Naive thymus-derived CD8-positive, alpha-beta T cell (primary cell): ENCODE data around the gene QRSL1. TPM values are rescaled to one million over a fixed set of nuclear protein-coding genes. Genes with fewer than 3 reads are reported as not detected.

ENCODE experiments used
- ATAC-seq, 2 donors: fragments of 150-1000 bp; cut with Tn5 transposase in 1 of 2; sonication (Bioruptor Pico), chemical (Tn5 transposase) in 1 of 2; 1 replicate in 1 of 2; 2 replicates in 1 of 2; pipeline ENCODE4 v1.10.0; 2021; ENCODE audit warnings: mild to moderate bottlenecking in 2 of 2, moderate library complexity in 2 of 2
- POLR2A ChIA-PET: fragments of 350-600 bp; sonication (Branson Sonifier 250); formaldehyde crosslinking; loops from one replicate; lab custom pipeline; 2021; ENCODE audit warnings: antibody characterized with exemption; lab: Charles Lee
- DNase-seq, 10 donors: peaks; one replicate each; pipeline versions ENCODE4 v3.0.0 to v3.0.0-alpha.2; 2020 to 2022
- H3K27ac Mint-ChIP-seq, 10 donors: one replicate each; pipeline ENCODE4 v1.8.0; 2020 to 2022; ENCODE audit warnings: mild to moderate bottlenecking in 10 of 10, mixed read lengths in 10 of 10, moderate library complexity in 4 of 10, inconsistent platforms in 1 of 10
- H3K27me3 Mint-ChIP-seq, 5 donors: one replicate each; pipeline ENCODE4 v1.8.0; 2021 to 2022; ENCODE audit warnings: mixed read lengths in 5 of 5
- H3K36me3 Mint-ChIP-seq, 3 donors: one replicate each; pipeline ENCODE4 v1.8.0; 2020 to 2022; ENCODE audit warnings: mixed read lengths in 3 of 3, mild to moderate bottlenecking in 2 of 3, inconsistent platforms in 1 of 3
- H3K4me1 Mint-ChIP-seq, 4 donors: one replicate each; pipeline ENCODE4 v1.8.0; 2021 to 2022; ENCODE audit warnings: mixed read lengths in 4 of 4
- H3K4me3 Mint-ChIP-seq, 10 donors: one replicate each; pipeline ENCODE4 v1.8.0; 2020 to 2022; ENCODE audit warnings: mild to moderate bottlenecking in 10 of 10, mixed read lengths in 10 of 10, moderate library complexity in 6 of 10, inconsistent platforms in 1 of 10
- H3K9me3 Mint-ChIP-seq, 9 donors: one replicate each; pipeline ENCODE4 v1.8.0; 2020 to 2022; ENCODE audit warnings: mixed read lengths in 9 of 9, mild to moderate bottlenecking in 3 of 9, inconsistent platforms in 1 of 9, moderate library complexity in 1 of 9
- polyA plus RNA-seq, 3 donors: library from polyadenylated mRNA; unstranded; fragments of 300-500 nt; fragmentation: Illumina TruSeq; gene quantifications; one replicate each; pipeline ENCODE4 v1.2.3, GENCODE V29; 2021
- total RNA-seq, 8 experiments: library from RNA in 2 of 8; stranded (reverse) in 2 of 8; gene quantifications; one replicate each; pipeline ENCODE4 v1.2.3 and lab custom pipeline; 2021 to 2026

Gene QRSL1
- total and polyA plus RNA-seq, 5 experiments from 2014 or later = 11.4 to 19.8 (median 11.6) TPM

GRCh38 chr6:106629859-106630163 is 433 bp downstream of the QRSL1 start:
- POLR2A ChIA-PET = no interaction called here
- H3K36me3 Mint-ChIP-seq = peaks cover 0 to 13% (median 0%) of the 10 kb centered on the region in 3 donors
- H3K4me3 Mint-ChIP-seq = peak overlapping the region; percentile 94 to 99 (median 98)
- ATAC-seq = no peak
- peaks cover 0 to 2% (median 0%) of the 10 kb centered on the region in 5 donors for H3K27me3 Mint-ChIP-seq
- H3K27ac Mint-ChIP-seq = peak overlapping the region; percentile 97 to 99 (median 98)
- DNase-seq = no peak
- H3K9me3 Mint-ChIP-seq = no peaks in the 10 kb centered on the region
- H3K4me1 Mint-ChIP-seq = peaks cover 21 to 69% (median 47%) of the 10 kb centered on the region in 4 donors

GRCh38 chr6:106630366-106630765 is 988 bp downstream of the QRSL1 start:
- no peak for DNase-seq
- H3K4me1 Mint-ChIP-seq = peaks cover 21 to 70% (median 49%) of the 10 kb centered on the region in 4 donors
- POLR2A ChIA-PET = no interaction called here

GRCh38 chr6:106631346-106631745 is 2.0 kb downstream of the QRSL1 start:
- H3K36me3 Mint-ChIP-seq = peaks cover 0 to 14% (median 0%) of the 10 kb centered on the region in 3 donors
- DNase-seq (no peak), ATAC-seq (no peak)
- H3K4me3 Mint-ChIP-seq = peak overlapping the region in 1 of 10 donors; percentile 34
- no peaks in the 10 kb centered on the region for H3K9me3 Mint-ChIP-seq
- no peak overlapping the region for H3K27ac Mint-ChIP-seq
- peaks cover 0 to 2% (median 0%) of the 10 kb centered on the region in 5 donors for H3K27me3 Mint-ChIP-seq
- H3K4me1 Mint-ChIP-seq = peaks cover 19 to 70% (median 51%) of the 10 kb centered on the region in 4 donors
- POLR2A ChIA-PET = no interaction called here

More at GRCh38 chr6:106630366-106630765, 988 bp downstream of the QRSL1 start:
- no peaks in the 10 kb centered on the region for H3K9me3 Mint-ChIP-seq
- H3K27me3 Mint-ChIP-seq = peaks cover 0 to 2% (median 0%) of the 10 kb centered on the region in 5 donors
- peak overlapping the region; percentile 68 to 99 (median 98) for H3K27ac Mint-ChIP-seq
- H3K36me3 Mint-ChIP-seq = peaks cover 0 to 14% (median 0%) of the 10 kb centered on the region in 3 donors
- H3K4me3 Mint-ChIP-seq = peak overlapping the region; percentile 94 to 99 (median 98)
- no peak for ATAC-seq

GRCh38 chr6:106634565-106634964 is 5.2 kb downstream of the QRSL1 start:
- POLR2A ChIA-PET = no interaction called here
- peak overlapping the region in 4 of 10 donors; percentile 6 to 72 (median 28) for H3K27ac Mint-ChIP-seq
- peaks cover 30 to 73% (median 61%) of the 10 kb centered on the region in 4 donors for H3K4me1 Mint-ChIP-seq

GRCh38 chr6:106637051-106637716 is 7.8 kb downstream of the QRSL1 start:
- ATAC-seq (no peak), DNase-seq (no peak)
- Mint-ChIP-seq H3K4me3 (peak overlapping the region in 3 of 10 donors; percentile 16 to 31 (median 25)), H3K9me3 (no peaks in the 10 kb centered on the region), H3K27me3 (no peaks in the 10 kb centered on the region), H3K36me3 (peaks cover 0 to 52% (median 3%) of the 10 kb centered on the region in 3 donors), H3K4me1 (peaks cover 29 to 62% (median 52%) of the 10 kb centered on the region in 4 donors), H3K27ac (peak overlapping the region in 7 of 10 donors; percentile 4 to 74 (median 10))
- POLR2A ChIA-PET = no interaction called here

More at GRCh38 chr6:106634565-106634964, 5.2 kb downstream of the QRSL1 start:
- no peak for ATAC-seq
- no peak overlapping the region for H3K4me3 Mint-ChIP-seq
- peaks cover 0 to 27% (median 0%) of the 10 kb centered on the region in 3 donors for H3K36me3 Mint-ChIP-seq
- H3K9me3 Mint-ChIP-seq = no peaks in the 10 kb centered on the region
- H3K27me3 Mint-ChIP-seq = no peaks in the 10 kb centered on the region
- DNase-seq = no peak

GRCh38 chr6:106637717-106638341 is 8.5 kb downstream of the QRSL1 start:
- Mint-ChIP-seq H3K27ac (peak overlapping the region in 4 of 10 donors; percentile 4 to 81 (median 29)), H3K4me1 (peaks cover 27 to 59% (median 48%) of the 10 kb centered on the region in 4 donors), H3K27me3 (no peaks in the 10 kb centered on the region), H3K36me3 (peaks cover 0 to 56% (median 9%) of the 10 kb centered on the region in 3 donors), H3K9me3 (no peaks in the 10 kb centered on the region), H3K4me3 (peak overlapping the region in 1 of 10 donors; percentile 25)
- POLR2A ChIA-PET = no interaction called here
- no peak for ATAC-seq
- DNase-seq = no peak

DNA sequence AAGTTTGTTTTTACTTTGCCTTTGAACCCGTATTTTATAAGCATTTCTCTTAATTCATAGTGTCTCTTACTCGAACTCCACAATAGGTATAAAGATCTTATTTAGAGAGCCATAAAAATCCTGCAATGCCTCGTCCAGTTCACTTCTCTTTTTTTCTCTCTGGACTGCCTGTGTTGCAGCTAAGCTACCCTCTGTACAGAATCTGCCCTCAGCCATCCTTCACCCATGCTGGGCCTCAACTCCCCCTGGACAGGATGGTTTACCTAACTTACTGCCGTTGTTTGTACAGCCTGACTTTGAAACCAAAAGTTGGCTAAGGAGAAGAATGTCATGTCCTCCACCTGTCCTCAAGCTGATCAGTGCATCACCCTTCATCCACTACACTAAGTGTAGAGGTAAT is 10.4 kb downstream of the QRSL1 start:
- peaks cover 0 to 70% (median 21%) of the 10 kb centered on the region in 3 donors for H3K36me3 Mint-ChIP-seq
- no peak overlapping the region for H3K4me3 Mint-ChIP-seq
- POLR2A ChIA-PET = no interaction called here
- H3K27me3 Mint-ChIP-seq = no peaks in the 10 kb centered on the region
- ATAC-seq (no peak), DNase-seq (no peak)
- peaks cover 20 to 51% (median 37%) of the 10 kb centered on the region in 4 donors for H3K4me1 Mint-ChIP-seq
- H3K27ac Mint-ChIP-seq = peak overlapping the region in 2 of 10 donors; percentile 11 to 55
- H3K9me3 Mint-ChIP-seq = no peaks in the 10 kb centered on the region

DNA sequence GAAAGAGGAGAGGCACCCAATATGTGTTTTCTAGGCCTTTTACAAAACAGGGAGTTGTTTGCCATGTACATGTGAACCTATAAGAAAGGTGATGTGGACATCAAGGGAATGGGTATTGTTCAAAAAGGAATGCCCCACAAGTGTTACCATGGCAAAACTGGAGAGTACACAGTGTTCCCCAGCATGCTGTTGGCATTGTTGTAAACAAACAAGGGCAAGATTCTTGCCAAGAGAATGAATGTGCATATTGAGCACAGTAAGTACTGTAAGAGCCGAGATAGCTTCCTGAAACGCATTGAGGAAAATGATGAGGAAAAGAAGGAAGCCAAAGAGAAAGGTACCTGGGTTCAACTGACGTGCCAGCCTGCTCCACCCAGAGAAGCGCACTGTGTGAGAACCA is 13.1 kb downstream of the QRSL1 start:
- Mint-ChIP-seq H3K27ac (no peak overlapping the region), H3K4me3 (no peak overlapping the region), H3K9me3 (no peaks in the 10 kb centered on the region), H3K36me3 (peaks cover 0 to 88% (median 29%) of the 10 kb centered on the region in 3 donors), H3K27me3 (no peaks in the 10 kb centered on the region), H3K4me1 (peaks cover 10 to 28% (median 21%) of the 10 kb centered on the region in 4 donors)
- ATAC-seq = no peak
- DNase-seq = no peak
- POLR2A ChIA-PET = no interaction called here

GRCh38 chr6:106643061-106643460 is 13.7 kb downstream of the QRSL1 start:
- POLR2A ChIA-PET = no interaction called here
- ATAC-seq = no peak
- Mint-ChIP-seq H3K9me3 (no peaks in the 10 kb centered on the region), H3K4me1 (peaks cover 8 to 22% (median 16%) of the 10 kb centered on the region in 4 donors), H3K27me3 (no peaks in the 10 kb centered on the region), H3K27ac (peak overlapping the region in 1 of 10 donors; percentile 29), H3K4me3 (no peak overlapping the region), H3K36me3 (peaks cover 0 to 88% (median 29%) of the 10 kb centered on the region in 3 donors)
- no peak for DNase-seq

DNA sequence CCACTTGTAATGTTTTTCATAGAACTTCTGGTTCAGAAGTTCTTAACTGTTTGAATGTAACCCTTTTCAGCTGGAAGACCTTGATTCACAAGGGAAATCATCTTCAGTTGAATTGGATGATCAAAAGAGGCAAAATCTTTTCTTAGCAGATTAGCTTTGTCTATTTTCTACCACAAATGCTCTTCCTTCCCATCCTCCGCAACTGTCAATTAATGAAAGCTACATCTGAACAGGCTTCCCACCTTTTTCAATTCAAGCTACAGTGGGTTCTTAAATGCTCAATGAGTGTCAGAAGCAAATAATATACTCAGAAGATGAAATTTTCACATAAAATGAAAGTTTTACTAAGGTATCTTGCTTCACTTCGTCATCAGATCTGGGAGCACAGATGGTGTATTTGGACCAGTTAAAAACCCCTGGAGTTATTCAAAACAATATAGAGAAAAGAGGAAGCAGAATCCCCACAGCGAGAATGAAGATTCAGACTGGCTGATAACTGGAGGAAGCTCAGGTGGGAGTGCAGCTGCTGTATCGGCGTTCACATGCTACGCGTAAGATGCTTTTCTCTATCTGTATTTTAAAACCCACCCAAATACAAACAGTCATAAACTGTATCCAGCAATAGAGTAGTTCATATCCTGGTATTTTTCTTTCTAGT is 19.4 kb downstream of the QRSL1 start:
- Mint-ChIP-seq H3K9me3 (no peaks in the 10 kb centered on the region), H3K4me1 (peaks cover 0 to 12% (median 0%) of the 10 kb centered on the region in 4 donors), H3K27me3 (no peaks in the 10 kb centered on the region), H3K27ac (peak overlapping the region in 3 of 10 donors; percentile 34 to 90 (median 78)), H3K4me3 (peak overlapping the region in 2 of 10 donors; percentile 24 to 83), H3K36me3 (peaks cover 0 to 83% (median 33%) of the 10 kb centered on the region in 3 donors)
- DNase-seq (no peak), ATAC-seq (no peak)
- POLR2A ChIA-PET = interaction anchor here (1.2 kb wide), 1 partner anchor 8 kb away, joined by 3 read pairs; no protein-coding TSS in a partner anchor

DNA sequence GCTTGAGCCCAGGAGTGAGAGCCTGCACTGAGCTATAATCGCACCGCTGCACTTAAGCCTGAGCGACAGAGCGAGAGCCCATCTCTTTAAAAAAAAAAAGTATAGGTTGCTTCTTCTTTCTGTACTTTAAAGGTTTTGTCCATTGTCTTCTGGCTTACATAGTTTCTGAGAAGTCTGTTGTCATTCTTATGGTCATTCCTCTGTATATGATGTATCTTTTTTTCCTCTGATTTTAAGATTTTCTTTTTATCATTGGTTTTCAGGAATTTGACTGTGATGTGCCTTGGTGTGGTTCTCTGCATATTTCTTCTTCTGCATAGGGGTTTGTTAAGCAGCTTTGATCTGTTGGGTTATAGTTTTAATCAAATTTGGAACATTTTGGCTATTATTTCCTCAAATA is 29.1 kb downstream of the QRSL1 start:
- DNase-seq (no peak), ATAC-seq (no peak)
- no peak overlapping the region for H3K27ac Mint-ChIP-seq
- H3K4me1 Mint-ChIP-seq = peaks cover 0 to 6% (median under 1%) of the 10 kb centered on the region in 4 donors
- no peak overlapping the region for H3K4me3 Mint-ChIP-seq
- POLR2A ChIA-PET = no interaction called here
- no peaks in the 10 kb centered on the region for H3K27me3 Mint-ChIP-seq
- H3K9me3 Mint-ChIP-seq = peaks cover 0 to 18% (median 8%) of the 10 kb centered on the region in 9 donors
- H3K36me3 Mint-ChIP-seq = peaks cover 20 to 94% (median 77%) of the 10 kb centered on the region in 3 donors

DNA sequence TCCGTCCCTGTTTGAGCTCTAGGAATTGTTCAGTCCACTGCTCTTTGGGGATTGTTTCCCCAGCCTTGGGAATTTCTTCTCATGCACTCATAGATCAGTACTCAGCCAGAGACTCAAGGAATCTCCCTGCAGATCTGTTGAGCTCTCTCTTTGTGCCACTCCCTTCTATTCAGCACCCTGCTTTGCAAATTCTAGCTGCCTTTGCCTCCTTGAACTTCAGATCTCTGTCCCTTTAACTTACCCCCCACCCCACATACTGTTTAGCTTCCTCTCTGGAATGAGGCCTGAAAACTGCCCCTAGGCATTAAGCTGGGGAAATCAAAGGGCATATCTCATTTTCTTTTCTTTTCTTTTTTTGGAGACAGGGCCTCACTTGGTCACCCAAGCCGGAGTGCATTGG is 30.5 kb downstream of the QRSL1 start:
- POLR2A ChIA-PET = no interaction called here
- Mint-ChIP-seq H3K9me3 (peaks cover 0 to 18% (median 8%) of the 10 kb centered on the region in 9 donors), H3K4me3 (no peak overlapping the region), H3K36me3 (peaks cover 23 to 95% (median 78%) of the 10 kb centered on the region in 3 donors), H3K4me1 (peaks cover 0 to 15% (median 2%) of the 10 kb centered on the region in 4 donors), H3K27me3 (no peaks in the 10 kb centered on the region), H3K27ac (peak overlapping the region in 2 of 10 donors; percentile 28 to 85)
- ATAC-seq = no peak
- DNase-seq = no peak
